Airway epithelial cell (primary cell): ENCODE measurements around the gene CDC37. TPM values are rescaled to one million over a fixed set of nuclear protein-coding genes. Genes with fewer than 3 reads are reported as not detected.

Source experiments
- total RNA-seq: library from RNA; depleted of rRNA; stranded (reverse); fragments of >200 nt; gene quantifications from 2 replicates; pipeline ENCODE4 v1.2.3, GENCODE V29; 2015

The CDC37 gene
- 154 and 166 TPM in 2 replicates for total RNA-seq

DNA sequence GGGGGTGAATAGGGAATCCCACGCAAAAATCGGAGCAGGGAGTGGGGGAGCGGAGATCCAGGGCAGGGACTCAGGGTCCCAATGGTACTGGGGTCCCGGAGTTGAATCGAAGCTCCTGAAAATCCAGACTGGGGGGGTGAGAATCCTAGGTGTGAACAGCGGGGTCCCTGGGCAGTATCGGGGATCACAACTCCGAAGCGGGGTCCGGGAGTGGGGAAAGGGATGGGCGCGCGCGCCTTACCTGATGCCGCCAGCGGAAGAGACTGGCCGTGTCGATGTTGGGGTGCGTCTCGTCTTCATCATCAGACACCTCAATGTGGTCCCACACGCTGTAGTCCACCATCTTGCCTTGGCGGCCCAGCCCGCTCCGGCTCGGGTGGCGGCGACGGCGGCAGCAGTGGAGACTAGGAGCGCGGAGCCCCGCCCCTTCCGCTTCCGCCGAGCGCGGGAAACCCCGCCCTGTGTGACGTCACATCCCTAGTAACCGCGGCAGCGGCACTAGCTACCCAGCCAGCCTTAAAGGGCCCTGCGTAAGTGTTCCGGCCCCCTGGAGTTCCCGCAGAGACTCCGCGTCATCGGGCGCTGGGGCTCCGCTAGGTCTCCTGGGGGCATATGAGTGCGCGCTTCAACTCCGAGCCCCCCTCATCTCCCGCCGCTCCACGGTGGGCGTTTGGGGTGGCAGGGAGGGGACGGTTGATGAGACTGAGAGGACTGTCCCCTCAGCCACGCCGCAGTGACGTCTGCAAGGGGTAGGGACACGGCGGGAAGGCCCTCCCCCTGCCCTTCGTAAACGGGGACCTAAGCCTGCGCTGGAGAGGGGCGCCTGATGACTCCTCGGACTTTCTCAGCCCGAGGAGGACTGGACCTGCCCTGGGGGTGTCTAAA lies at the start of gene CDC37:
Gene CDC37, minus strand, starts transcription at position 406 of the 885 bp plus-strand sequence. Its CDS starts 63 bp downstream, at position 343.

DNA sequence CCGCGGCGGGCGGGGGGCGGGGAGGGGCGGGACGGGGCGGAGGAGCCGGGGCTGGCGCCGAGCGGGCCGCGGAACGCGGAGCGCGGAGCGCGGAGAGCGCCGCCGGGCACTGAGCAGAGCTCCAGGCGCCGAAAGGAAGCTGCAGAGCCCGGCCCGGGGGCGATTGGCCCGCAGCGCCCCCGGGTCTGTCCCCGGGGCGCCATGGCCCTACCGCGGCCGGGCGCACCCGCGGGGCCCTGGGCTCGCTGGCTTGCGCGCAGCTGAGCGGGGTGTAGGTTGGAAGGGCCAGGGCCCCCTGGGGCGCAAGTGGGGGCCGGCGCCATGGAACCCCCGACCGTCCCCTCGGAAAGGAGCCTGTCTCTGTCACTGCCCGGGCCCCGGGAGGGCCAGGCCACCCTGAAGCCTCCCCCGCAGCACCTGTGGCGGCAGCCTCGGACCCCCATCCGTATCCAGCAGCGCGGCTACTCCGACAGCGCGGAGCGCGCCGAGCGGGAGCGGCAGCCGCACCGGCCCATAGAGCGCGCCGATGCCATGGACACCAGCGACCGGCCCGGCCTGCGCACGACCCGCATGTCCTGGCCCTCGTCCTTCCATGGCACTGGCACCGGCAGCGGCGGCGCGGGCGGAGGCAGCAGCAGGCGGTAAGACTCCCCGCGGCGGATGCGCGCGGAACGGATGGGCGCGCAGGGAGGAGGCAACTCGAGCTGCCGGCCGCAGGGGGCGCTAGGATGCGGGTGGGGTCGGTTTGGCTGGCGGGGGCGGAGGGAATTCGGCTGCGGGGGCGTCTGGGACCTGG lies 17.3 kb upstream of the CDC37 start, which contains the start of gene PDE4A:
Gene PDE4A, plus strand, starts transcription at position 95 of the 796 bp plus-strand sequence. Its CDS starts 227 bp downstream, at position 322.

DNA sequence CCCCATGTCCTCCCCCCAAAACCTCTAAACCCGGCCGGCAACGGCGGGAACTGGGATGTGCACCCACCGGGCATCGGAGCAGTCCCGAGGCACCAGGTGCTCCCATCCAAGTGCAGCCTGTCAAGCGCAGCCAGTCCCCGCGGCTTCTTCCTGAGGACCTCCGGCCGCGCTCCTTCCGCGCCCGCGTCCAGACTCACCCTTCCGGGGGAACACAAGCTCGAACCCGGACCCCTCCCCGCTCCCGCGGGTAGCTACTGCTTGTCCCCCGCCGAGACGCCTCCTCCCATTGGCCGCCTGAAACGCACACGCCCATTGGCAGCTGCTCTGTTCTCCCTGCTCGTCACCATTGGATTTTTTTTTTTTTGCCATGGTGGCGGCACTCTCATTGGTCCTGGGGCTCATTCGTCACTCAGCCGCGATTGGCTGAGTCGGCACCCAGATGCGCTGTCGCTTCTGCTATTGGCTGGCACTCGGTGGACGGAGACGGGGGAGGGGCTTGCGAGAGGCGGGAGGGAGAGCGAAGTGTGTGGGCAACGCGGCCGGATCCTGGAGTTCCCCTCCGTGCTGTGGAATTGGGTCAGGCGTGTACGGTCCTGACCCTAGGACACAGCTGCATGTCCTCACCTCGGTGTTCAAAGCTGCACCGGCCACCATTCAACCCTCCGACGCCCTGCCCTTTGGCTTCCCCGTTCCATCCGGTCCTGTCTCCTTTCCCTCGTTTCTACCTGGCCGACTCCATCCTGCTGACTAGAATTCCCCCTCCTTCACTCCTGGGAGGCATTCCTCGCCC lies 22.8 kb downstream of the CDC37 start, which contains the start of gene TYK2:
Gene TYK2, minus strand, starts transcription at position 260 of the 790 bp plus-strand sequence. CDS start 2,166 bp downstream, outside the sequence.

Other genes with a start within 250 kb of the CDC37 start
- 76.6 and 103 TPM in 2 replicates for gene DNMT1, start 208.6 kb downstream of the CDC37 start, total RNA-seq
- 2.4 and 4.9 TPM in 2 replicates for gene S1PR2, start 172.2 kb downstream of the CDC37 start, total RNA-seq
- 130 and 141 TPM in 2 replicates for gene MRPL4, start 151.3 kb downstream of the CDC37 start, total RNA-seq
- 2.8 and 3.2 TPM in 2 replicates for gene ICAM1, start 132.4 kb downstream of the CDC37 start, total RNA-seq
- gene ICAM4, start 116.6 kb downstream of the CDC37 start, total RNA-seq = 8.0 and 8.1 TPM in 2 replicates
- gene ICAM5, start 113.6 kb downstream of the CDC37 start, total RNA-seq = 3.6 and 4.9 TPM in 2 replicates
- 0.28 and 0.85 TPM in 2 replicates for gene ZGLP1, start 93.7 kb downstream of the CDC37 start, total RNA-seq
- gene FDX2, start 87.5 kb downstream of the CDC37 start, total RNA-seq = 33.3 and 40.1 TPM in 2 replicates
- gene RAVER1, start 70.0 kb downstream of the CDC37 start, total RNA-seq = 18.6 and 32.0 TPM in 2 replicates
- gene ICAM3, start 63.9 kb downstream of the CDC37 start, total RNA-seq = 0.74 and 2.9 TPM in 2 replicates
- gene TYK2, start 23.0 kb downstream of the CDC37 start, total RNA-seq = 53.0 and 70.7 TPM in 2 replicates
- gene PDE4A, start 17.0 kb upstream of the CDC37 start, total RNA-seq = 0.09 and 0.71 TPM in 2 replicates
- gene KEAP1, start 99.8 kb upstream of the CDC37 start, total RNA-seq = 48.5 and 52.1 TPM in 2 replicates
- gene S1PR5, start 113.9 kb upstream of the CDC37 start, total RNA-seq = 3.3 TPM in 2 replicates
- 30.6 and 43.4 TPM in 2 replicates for gene ATG4D, start 140.4 kb upstream of the CDC37 start, total RNA-seq
- gene KRI1, start 162.5 kb upstream of the CDC37 start, total RNA-seq = 10.6 and 11.9 TPM in 2 replicates
- gene CDKN2D, start 165.4 kb upstream of the CDC37 start, total RNA-seq = 2.0 and 7.1 TPM in 2 replicates
- 87.2 and 108 TPM in 2 replicates for gene AP1M2, start 183.8 kb upstream of the CDC37 start, total RNA-seq
- gene SLC44A2, start 222.0 kb upstream of the CDC37 start, total RNA-seq = 87.7 and 95.3 TPM in 2 replicates